ENCODE measurements around the gene CDAN1. TPM values are rescaled to one million over a fixed set of nuclear protein-coding genes. Genes with fewer than 3 reads are reported as not detected.

The CDAN1 gene
- total RNA-seq, 3 donors from 2014 or later: 9.2 to 22.5 (median 11.7) TPM

- Histone ChIP-seq H3K36me3 (ENCODE audit: low read depth) (no peaks in the 10 kb centered on the region), H3K4me1 (ENCODE audit: low read depth) (no peaks in the 10 kb centered on the region), H3K9me3 (no peaks in the 10 kb centered on the region), H3K4me3 (no peak overlapping the region)
- ATAC-seq (no peak), DNase-seq (no peak)
- intact Hi-C loops (cut with DNase I, micrococcal nuclease): no loop called here
- no peak for TF ChIP-seq CTCF (IDR thresholded peaks at IDR 0.05)
Measured at GRCh38 chr15:42750306-42750705, 13.4 kb upstream of the CDAN1 start.

GRCh38 chr15:42749266-42749665 is 12.3 kb upstream of the CDAN1 start:
- no peak for TF ChIP-seq CTCF (IDR thresholded peaks at IDR 0.05)
- ATAC-seq (no peak), DNase-seq (no peak)
- no peaks in the 10 kb centered on the region for H3K36me3 ChIP-seq (ENCODE audit: low read depth)
- intact Hi-C loops (cut with DNase I, micrococcal nuclease): no loop called here
- no peak overlapping the region for H3K4me3 ChIP-seq
- no peaks in the 10 kb centered on the region for H3K9me3 ChIP-seq
- H3K4me1 ChIP-seq (ENCODE audit: low read depth): no peaks in the 10 kb centered on the region

GRCh38 chr15:42744195-42744594 is 7.3 kb upstream of the CDAN1 start:
- no peak for TF ChIP-seq CTCF (IDR thresholded peaks at IDR 0.05)
- Histone ChIP-seq H3K4me3 (no peak overlapping the region), H3K9me3 (no peaks in the 10 kb centered on the region), H3K36me3 (ENCODE audit: low read depth) (no peaks in the 10 kb centered on the region), H3K4me1 (ENCODE audit: low read depth) (no peaks in the 10 kb centered on the region)
- intact Hi-C loops (cut with DNase I, micrococcal nuclease): no loop called here
- no peak for ATAC-seq
- no peak for DNase-seq

- no peak for DNase-seq
- ATAC-seq: no peak
- TF ChIP-seq CTCF (IDR thresholded peaks at IDR 0.05): no peak
Measured at GRCh38 chr15:42742149-42742548, 5.2 kb upstream of the CDAN1 start.

GRCh38 chr15:42741710-42742109 is 4.8 kb upstream of the CDAN1 start:
- DNase-seq: no peak
- intact Hi-C loops (cut with DNase I, micrococcal nuclease): no loop called here

More at GRCh38 chr15:42742149-42742548, 5.2 kb upstream of the CDAN1 start:
- Histone ChIP-seq H3K4me3 (no peak overlapping the region), H3K9me3 (no peaks in the 10 kb centered on the region), H3K4me1 (ENCODE audit: low read depth) (peaks cover 5% of the 10 kb centered on the region), H3K36me3 (ENCODE audit: low read depth) (no peaks in the 10 kb centered on the region)
- intact Hi-C loops (cut with DNase I, micrococcal nuclease): no loop called here

More at GRCh38 chr15:42741710-42742109, 4.8 kb upstream of the CDAN1 start:
- no peak overlapping the region for H3K4me3 ChIP-seq
- H3K36me3 ChIP-seq (ENCODE audit: low read depth): no peaks in the 10 kb centered on the region
- ATAC-seq: no peak
- H3K4me1 ChIP-seq (ENCODE audit: low read depth): peaks cover 5% of the 10 kb centered on the region
- no peaks in the 10 kb centered on the region for H3K9me3 ChIP-seq
- no peak for TF ChIP-seq CTCF (IDR thresholded peaks at IDR 0.05)
